ENCODE results near the gene SLC22A16.

GRCh38 chr6:110395221-110395620 is 81.2 kb downstream of the SLC22A16 start:
- TF ChIP-seq CTCF (IDR thresholded peaks at IDR 0.05; ENCODE audit: low read length), result no peak
- TF ChIP-seq EZH2 (optimal IDR thresholded peaks at IDR 0.05; ENCODE audit: low read depth, low read length), result no peak
- no peak for TF ChIP-seq EZH2phosphoT487 (IDR thresholded peaks at IDR 0.05; ENCODE audit: low read length)
